ENCODE data around the gene DRAM1.
"Not testable (repeated sequence)": the region's sequence is repeated elsewhere in the genome, so short reads cannot be mapped to it uniquely, and the experiment has no call there.

The DRAM1 gene

DNA sequence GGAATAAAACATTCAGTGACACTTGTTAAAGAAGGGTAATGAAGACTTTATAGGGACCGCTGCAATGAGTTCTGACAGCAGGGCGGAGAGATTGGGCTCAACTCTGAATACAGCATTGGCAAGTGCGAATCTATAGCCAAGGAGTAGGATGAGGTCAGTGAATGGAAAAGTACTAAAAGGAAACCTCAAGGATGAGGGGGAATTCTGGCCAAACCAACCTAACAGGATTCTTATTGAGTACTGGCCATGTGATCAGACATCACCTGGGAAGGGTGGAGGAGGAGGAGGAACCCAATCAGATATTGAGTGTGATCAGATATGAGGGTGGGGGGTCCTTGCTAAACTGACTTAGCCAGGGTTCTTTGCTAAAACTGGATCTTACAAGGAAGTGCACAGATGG, 31.0 kb downstream of the DRAM1 start:
- no peak for FAIRE-seq

DNA sequence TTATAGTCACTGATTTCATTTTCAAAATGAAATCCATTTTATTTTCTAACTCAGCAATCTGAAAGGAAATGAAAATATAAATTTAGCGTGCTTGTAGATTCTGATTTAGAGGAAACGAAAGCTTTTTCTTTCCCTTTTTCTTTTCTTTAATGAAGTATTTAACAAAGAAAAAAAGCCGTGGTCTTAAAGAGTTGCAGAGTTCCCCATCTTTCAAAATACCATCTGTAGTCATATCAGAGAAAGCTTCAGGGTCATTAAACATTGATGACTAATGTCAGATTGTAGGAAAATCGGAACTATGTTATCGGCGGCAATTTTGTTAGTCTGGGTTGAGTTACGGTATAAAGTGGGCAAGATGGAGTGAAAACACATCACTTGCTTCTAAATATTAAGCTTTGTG, 32.3 kb downstream of the DRAM1 start:
- FAIRE-seq = no peak

DNA sequence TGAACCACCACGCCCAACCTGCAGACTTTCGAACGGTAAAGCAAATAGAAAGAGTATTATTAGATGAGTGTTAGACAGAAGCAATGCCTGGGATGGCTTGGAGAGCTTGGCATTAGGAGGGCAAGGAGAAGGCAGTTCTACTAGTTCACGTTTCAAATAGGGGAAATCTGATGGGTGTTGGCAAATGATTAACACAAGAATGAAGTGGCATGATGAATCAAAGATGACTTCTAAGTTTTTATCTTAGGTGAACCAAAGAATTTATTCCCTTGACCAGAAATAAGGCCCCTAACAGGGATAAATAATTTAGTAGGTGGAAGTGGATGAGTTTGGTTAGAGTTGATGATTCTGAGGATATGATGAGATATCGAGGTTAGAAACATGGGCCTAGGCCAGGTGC, 38.5 kb downstream of the DRAM1 start:
- FAIRE-seq = no peak

DNA sequence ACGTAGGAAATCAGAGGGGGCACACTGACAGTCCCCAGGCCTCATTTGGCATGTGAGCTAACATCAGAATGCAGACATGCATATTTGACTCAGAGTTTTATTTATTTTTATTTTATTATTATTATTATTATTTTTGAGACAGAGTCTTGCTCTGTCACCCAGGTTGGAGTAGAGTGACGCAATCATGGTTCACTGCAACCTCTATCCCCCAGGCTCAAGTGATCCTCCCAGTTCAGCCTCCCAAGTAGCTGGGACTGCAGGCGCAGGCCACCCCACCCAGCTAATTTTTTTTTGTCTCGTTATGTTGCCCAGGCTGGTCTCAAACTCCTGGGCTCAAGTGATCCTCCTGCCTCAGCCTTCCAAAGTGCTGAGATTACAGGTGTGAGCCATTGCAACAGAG, 41.4 kb downstream of the DRAM1 start:
- not testable (repeated sequence) for FAIRE-seq

DNA sequence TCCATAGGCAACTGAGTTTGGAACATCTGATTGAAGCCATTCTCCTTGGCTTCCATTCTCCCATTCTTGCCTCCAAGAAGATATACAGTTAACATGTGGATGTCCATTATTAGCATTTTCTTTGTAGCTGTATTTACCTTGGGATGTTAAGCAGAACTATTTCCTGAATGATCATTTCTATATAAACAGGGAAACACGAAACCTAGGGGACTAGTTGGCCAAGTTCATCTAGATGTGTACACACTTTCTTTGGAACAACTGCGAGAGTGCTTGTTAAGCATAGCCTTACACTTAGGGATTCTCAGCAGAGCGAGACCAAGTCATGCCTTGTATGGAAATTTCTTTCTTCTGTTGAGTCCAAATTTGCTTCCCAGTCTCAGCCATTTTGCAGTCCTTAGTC, 42.1 kb downstream of the DRAM1 start:
- no peak for FAIRE-seq

DNA sequence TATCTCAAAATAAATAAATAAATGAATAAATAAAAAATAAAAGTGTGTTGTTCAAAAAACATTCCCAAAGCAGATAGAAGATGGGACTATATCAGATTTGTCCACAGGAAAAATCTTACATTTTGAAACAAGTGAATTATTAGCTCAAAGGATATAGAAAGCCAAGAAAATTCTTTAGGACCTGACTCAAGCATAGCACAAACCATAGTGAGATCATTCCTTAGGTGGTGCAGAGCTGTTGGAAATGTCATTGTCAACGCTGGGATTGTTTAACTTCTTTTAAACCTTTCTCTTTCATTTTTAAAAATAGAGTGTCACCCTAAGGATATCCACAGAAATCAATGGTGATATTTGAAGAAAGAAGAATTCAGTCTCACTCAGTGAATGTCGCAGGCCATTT, 43.5 kb downstream of the DRAM1 start:
- FAIRE-seq = no peak

DNA sequence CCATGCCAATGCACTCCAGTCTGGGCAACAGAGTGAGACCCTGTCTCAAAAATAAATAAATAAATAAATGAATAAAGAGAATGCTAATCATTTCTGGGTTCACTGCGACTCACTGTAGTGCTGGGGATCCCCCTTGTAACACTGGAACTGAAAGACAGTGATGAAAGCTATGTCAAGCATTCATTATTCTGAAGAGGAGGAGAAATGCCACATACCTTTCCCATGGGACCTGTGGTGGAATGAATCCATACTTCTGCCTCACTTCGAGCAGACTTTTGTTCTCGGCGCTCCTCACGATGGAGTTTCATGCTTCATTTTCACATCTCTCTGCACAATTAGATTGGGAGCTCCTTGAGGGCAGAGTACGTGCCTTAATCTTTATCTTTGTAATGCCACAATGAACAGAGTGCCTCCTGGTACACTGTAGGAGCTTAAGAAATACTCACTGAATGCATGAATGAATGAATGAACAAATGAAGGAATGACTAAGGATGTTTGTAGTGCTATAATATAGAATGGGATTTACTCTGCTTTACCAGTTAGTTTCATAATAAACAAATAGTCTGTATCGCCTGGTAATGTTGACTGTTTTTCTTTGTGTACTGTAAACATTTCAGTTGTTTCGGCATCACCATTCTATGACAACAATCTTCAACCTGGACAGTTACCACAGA, 45.8 kb downstream of the DRAM1 start:
- no peak for FAIRE-seq

DNA sequence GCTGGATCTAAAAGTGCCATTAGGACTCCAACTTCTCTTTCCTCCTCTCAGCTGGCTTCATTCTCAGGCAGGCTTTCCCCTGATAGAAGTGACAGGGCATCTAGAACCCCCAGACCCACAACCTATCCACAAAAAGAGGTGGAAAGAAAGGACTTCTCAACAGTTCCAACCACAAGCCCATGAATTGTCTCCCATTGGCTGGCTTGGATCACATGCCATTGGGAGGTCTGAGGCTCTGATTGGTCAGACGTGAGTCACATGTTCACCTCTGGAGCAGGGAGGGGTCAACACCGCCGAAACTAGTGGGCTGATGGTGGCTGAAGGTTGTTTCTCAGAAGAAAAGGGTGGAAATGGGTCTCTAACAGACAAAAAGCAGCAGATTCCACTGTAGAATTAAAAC, 47.2 kb downstream of the DRAM1 start:
- no peak for FAIRE-seq

DNA sequence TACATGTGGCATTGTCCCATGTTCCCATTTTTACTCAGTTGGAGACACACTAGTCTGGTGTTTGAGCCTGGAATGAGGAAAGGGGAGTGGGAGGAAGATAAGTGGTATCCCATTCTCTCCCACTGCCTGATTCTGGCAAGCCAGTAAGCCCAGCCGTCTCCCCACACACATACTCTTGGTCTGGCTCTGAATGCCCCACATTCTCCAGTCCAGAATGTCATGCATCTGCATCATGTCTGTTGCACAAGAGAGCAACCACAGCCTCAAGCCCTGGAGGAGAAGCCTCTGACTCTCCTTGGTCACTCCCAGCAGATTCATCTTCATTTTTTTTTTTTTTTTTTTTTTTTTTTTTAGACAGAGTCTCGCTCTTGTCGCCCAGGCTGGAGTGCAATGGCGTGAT, 48.0 kb downstream of the DRAM1 start:
- no peak for FAIRE-seq

DNA sequence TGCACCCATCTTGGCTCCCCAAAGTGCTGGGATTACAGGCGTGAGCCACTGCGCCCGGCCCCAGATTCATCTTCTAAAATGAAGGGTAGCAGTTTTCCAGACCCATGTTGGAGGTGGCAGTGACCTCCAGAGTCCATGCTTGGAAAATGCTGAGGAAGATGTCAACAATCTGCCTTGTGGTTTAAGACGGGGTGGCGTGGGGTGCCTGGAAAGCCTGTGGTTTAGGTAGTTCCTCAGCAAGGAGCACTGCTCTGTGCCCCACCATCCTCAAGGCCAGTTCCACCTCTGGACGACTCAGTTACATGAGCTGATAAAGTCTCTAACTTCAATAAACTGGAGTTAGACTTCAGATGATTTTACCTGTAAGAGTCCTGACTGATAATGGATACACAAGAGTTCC, 48.6 kb downstream of the DRAM1 start:
- FAIRE-seq = no peak

DNA sequence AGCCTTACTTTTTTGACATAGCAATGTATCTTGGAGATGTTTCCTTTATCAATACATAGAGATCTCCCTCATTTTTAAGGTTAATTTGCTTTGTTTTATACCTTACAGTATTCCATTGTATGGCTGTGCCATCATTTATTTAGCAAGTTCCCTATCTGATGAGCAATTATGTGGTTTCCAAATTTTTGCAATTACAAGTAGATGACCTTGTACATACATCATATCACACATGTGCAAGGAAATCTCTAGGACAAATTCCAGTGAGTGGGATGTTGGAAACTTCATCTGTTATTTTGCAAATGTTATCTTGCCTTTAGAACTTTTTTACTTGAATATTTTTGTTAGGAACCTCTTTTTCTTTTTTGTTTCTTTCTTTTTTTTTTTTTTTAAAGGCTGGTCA, 49.7 kb downstream of the DRAM1 start:
- FAIRE-seq = no peak

DNA sequence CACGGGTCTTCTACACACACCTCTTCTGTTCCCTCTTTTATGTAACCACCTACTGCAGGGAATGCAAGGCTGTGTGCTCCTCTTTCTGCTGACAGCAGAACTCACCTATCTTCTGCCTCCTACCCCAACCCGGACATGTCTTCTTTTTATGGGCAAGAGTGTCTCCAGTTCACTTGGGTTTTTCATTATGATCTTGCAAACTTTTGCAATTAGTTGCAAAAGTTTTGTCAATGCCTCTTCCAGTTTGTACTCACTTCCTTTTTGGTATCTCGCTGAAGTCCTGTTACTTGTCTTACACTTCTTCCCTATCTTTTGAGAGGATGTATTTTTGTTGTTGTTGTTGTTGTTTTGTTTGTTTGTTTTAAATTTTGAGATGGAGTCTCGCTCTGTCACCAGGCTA, 50.6 kb downstream of the DRAM1 start:
- FAIRE-seq = no peak

DNA sequence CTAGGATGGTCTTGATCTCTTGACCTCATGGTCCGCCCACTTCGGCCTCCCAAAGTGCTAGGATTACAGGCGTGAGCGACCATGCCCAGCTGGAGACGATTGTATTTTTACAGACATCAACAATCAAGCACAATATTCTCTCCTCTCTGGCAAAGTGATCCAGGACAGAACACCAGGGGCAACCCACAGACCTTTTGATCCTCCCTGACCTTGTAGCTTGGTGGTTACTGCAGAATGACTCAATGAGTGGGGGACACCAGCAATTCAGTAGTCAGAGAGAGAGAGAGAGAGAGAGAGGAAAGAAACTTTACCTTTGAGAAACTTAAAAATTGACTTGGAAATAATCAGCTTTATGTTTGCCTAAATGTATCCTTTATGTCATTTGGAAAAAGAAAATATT, 51.2 kb downstream of the DRAM1 start:
- no peak for FAIRE-seq

DNA sequence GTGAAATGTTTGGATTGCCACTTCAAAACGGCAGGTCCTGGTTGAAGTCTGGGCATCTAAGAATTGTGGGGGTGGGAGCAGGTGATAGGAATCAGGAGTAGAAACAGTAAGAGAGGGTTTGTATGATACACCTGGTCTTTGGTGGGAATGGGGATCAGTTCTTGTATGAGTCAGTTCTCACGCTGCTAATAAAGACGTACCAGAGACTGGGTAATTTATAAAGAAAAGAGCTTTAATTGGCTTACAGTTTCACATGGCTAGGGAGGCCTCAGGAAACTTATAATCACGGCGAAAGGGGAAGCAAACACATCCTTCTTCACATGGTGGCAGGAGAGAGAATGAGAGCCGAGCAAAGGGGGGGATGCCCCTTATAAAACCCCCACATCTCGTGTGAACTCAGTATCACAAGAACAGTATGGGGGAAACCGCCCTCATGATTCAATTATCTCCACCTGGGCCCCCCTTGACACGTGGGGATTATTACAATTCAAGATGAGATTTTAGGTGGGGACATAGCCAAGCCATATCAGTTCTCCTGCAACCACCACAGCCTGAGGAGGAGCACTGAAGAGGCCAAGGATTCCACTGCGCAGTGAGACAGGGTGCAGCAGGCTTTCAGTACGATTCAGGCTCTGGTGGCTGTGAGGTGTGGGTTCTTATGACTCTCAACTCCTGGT, 52.1 kb downstream of the DRAM1 start:
- FAIRE-seq = no peak

DNA sequence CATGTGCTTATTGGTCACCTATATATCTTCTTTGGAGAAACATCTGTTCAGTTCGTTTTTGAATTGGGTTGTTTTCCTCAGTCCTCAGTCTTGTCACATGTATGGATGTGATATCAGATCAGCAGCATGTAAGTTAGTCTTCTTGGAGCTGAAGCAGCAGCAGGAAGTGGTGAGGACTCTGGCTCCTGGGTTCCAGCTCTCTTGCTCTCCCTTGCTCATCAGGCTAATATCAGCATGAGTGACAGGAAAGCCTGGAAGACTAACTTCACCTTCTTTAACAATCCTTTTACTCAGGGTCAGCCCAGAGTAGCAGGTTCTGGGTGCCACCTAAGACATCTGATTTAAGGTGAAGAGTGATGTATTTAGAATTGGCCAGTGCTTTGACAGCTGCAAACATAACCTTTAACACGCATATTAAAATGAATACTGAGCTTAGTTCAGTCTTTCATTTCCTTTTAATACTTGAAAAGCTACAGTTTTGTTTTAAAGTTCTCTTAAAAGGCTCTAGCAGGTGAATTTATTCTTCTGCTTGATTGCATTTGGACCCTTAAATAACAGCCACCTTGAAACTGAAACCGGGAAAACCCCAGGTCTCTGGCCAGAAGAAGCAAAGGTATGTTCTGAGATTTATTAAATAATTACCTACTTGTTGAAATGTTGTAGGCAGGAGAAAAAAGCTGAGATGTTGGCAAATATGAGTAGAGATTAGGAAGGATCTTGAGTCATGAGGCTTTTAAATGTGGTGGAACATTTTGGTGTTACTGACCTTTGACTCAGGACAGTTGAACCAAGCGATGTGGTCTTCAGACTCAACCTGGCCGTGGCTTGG, 54.3 kb downstream of the DRAM1 start:
- no peak for FAIRE-seq

DNA sequence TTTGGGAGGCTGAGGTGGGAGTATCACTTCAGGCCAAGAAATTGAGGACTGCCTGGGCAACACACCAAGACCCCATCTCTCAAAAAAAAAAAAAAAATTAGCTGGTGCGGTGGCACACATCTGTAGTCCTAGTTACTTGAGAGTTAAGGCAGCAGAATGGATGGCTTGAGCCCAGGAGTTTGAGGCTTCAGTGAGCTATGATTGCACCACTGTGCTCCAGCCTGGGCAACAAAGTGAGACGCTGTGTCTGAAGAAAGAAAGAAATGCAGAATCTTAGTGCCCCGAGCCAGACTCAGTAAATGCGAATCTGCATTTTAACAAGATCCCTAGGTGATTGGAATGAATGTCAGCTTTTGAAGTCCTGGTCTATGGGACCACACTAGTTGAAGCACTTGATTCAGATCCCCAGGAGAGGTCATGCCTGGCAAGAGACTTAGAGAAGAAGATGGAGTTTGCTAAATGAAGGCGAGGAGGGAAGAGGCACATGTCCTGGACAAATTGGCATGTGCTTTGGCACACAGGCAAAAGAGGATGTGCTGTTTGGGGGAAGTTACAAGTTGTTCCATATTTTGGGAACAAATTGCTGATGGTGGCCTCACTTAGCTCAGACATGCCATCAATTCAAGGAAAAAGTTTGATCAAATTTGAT, 56.6 kb downstream of the DRAM1 start:
- FAIRE-seq = no peak

DNA sequence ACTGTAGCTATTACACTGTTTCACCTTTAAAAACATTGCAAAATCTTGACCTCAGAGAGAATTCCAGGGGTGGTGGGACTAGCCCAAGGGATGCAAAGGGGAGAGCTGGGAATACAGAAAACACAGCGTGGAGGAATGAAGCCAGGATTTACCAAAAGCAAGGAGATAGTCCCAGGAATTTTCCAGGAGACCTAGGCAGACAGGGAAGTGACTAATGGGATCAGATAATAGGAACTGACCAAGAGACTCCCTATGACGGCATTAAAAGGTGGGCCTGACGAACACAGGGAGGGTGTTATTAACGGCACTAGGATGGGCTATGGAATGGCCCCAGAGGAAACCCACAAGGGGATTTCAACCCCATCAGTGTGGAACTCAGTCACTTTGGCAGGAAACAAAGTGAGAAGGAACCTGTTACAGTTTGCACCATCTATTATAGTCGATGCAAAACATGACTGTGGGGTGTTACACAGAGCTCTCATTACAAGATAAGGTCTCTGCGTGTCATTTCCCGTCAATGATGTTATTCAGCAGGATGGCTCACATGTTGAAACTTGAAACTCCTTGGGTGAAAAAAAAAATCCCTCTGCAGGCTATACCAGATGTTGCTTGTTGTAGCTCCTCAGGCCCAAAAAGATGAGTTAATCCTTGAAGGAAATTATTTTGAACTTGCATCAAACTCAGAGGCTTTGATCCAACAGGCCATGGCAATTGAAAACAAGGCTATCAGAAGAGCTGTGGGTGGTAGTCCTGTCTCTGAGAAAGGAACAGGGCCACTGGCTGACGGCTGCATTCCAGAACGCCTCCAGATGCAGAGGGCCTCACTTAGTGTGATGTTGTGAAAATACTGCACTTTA, 58.7 kb downstream of the DRAM1 start:
- no peak for FAIRE-seq

DNA sequence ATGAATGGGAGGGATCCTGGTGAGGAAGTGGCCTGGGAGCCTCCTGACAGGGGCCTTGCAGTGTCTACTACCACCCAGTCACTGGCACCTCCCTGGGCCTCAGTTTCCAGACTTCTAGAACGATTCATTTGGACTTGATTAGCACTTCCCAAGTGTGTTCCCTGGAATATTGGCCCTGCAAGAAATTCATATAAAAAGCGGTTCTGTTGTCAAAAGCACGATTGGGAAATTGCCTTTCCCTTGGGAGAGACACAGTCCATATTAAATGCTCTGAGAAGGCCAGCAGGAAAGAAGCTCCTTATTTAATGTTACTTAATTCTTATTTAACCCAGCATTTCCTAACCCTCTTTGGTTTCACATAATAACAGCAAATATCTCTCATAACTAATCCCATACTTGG, 61.9 kb downstream of the DRAM1 start:
- no peak for FAIRE-seq

DNA sequence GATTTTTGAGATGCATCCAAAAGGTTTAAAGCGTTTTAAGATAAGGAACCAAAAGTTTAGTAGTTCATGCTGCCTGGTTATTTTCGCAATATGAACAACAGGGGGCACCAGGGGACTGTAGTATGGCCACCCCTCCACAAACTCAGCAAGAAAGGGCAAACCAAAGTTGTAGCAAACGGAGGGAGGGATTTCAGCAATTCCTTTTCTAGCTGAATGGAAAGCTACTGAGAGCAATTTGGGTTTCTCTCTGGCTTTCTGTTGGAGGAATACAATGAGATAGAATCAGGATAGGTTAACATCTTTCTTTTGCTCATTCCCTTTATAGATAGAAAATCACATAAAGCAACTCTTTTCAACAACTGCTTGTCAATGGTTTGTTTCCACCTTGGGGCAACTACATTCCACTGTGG, 62.5 kb downstream of the DRAM1 start:
- FAIRE-seq = peak; percentile 60

DNA sequence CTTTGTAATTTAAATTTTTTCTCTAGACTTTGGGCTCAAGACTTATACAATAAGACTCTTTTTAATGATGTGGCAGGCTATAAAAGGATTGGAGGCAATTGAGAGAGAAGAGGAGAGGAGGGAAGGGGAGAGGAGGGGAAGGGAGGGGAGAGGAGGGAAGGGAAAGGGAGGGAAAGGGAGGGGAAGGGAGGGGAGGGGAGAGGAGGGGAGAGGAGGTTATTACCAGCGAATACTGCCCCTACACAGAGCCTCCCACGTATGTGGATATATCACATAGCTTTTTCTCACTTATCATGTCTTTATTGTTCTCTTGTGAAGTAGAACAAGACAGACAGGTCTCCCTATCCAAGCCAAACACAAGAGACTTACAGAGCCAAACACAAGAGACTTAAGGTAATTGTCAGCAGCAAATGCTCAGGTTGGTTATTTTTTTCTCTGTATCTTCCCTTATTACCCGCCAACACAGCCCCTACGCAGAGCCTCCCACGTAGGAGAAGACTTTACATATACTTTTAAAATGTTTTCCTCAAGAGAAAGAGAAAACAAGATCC, 63.1 kb downstream of the DRAM1 start:
- FAIRE-seq = no peak

DNA sequence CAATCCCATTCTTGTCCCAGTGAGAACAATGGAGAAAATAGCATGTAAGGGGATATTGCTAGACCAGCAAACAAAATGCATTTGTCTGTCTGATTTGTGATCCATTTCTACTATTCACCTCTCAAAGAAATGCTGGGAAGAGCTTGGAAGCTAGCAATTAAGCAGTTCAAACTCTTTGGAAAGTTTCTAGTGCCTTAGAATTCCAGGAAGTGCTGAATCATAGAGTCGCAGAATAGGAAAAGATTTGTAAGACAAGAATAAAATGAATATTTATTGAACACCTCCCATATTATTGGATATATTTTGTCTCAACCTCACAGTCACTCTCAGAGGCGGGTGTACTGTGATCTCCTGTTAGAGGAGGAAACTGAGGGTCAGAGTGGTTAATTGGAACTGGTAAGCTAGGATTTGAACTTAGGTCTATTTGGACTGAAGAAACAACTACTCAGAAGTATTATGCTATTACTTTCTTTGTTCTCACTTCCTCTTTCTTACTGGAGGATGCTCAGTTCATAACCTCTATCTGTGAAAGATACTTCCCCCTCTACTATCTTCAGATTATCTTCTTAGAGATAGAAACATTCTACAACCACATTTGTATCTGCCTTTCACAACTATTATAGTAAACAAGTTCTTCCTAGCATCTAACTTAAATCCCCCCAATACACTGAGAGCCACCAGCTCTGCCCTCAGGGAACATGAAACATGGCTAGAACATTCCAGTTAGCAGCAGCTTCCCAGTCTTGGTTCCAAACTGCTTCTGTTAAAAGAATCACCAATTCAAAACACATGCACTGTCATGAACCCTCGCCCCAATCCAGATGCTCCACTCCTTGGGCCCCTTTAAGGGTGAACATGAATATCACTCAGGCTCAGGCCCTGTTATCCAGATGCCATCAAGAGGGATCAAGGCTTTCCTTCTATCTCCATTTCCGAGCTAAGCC, 64.2 kb downstream of the DRAM1 start:
- FAIRE-seq = no peak
